GM18498 (cell line): ENCODE data around the gene SDSL.

ENCODE experiments used
- ATAC-seq: cut with Tn5 transposase; IDR thresholded peaks from one replicate; pipeline ENCODE4 v1.9.1; 2021; ENCODE audit warnings: mild to moderate bottlenecking, moderate library complexity; ENCODE audit not compliant: unreplicated experiment

Gene SDSL

DNA sequence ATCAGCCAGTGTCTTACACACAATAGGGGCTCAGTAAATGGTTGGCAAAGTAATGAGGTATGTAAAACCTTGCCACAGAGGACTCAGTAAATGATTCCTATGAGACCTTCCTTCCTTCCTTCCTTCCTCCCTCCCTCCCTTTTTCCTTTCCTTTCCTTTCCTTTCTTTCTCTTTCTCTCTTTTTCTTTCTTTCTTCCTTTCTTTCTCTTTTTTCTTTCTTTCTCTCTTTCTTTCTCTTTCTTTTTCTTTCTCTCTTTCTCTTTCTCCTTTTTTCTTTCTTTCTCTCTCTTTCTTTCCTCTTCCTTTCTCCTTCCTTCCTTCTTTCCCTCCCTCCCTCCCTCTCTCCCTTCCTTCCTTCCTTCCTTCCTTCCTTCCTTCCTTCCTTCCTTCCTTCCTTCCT, 26.0 kb upstream of the SDSL start:
- no peak for ATAC-seq

GRCh38 chr12:113396828-113397496, 25.2 kb upstream of the SDSL start:
- no peak for ATAC-seq

DNA sequence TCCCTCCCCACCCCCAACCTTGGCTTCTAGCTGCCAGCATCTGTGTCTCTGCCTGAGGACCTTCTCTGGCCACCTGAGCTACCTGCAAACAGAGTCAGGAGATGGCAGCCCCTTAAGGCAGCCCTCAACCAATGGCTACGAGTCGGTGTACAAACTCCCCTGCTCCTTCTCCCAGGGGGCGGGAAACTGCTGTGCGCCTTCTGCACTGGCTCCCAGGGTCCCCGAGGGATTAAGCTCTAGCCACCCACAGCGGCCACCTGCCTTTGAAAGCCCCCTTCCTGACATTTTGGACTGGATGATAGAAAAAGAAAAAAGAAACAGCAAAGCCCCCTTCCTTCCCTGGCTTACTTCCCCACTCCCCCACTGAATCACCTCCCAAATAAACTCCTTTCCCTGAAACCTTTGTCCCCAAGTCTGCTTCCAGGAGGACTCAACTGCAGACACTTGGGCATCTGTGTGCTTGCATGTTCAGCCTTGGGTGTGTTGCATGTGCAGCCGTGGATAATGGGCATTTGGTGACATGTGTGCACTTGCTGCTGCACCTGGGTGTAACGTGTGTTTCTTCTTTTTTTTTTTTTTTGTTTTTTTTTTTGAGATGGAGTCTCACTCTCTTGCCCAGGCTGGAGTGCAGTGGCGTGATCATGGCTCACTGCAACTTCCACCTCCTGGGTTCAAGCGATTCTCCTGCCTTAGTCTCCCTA, 24.5 kb upstream of the SDSL start:
- ATAC-seq = no peak

DNA sequence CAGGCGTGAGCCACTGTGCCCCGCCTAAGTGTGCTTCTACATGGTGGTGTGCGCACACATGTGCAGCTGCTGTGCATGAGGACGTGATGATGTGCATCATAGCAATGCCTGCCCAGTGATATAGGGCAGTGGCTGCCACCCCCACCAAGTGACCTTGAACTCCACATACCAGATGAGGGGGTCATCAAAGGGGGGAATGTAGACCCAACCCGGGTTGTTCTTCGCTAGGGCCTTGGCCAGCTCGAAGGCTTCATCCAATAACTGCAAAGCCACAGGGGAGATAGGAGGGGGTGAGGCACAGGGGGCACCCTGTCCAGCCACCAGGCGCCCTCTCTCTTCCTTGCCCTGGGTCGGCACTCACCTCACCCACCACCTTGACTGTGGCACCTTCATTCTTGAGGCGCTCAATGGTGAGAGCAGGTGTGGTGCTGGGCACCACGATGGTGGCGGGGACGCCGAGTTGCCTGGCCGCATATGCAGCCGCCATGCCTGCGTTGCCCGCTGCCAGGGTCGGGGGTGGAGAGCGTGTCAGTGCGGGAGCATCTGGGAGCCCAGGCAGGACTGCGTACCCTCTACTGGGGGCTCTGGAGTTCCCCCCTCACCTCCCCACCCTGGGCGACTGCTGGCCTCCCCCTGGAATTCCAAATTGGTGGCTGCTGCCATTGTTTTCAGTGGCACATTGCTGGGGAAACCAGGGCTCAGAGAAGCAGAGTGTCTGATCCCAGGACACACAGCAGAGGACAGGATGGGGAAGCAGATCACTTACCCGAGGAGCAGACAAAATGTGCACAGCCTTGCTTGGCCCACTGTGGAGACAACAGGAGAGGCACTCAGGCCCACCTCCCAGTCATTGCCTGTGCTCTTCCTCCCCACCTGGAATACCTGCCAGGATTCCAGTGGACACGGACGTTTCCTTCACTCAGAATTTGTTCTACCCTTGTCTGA, 23.6 kb upstream of the SDSL start:
- ATAC-seq = no peak

DNA sequence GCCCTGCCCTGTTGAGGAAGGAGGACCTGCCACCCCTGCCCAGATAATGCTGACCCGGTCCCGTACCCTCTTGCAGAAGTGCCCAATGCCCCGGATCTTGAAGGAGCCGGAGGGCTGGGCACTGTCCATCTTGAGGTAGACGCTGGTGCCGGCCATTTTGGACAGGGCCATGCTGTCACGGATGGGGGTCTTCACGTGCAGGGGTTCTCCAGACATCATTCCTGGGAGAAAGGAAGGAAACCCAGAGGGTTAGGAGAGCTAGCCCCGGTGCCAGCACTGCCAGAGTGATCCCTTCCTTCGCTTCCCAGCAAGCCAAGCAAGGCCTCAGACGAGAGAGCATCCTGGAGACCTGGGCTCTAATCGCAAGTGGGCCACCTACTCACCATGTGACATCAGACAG, 22.7 kb upstream of the SDSL start:
- no peak for ATAC-seq

- no peak for ATAC-seq
These were observed 21.8 kb upstream of the SDSL start for GRCh38 chr12:113400362-113400761.

GRCh38 chr12:113401066-113402000, 20.8 kb upstream of the SDSL start:
- ATAC-seq = no peak

- no peak for ATAC-seq
These were observed 19.5 kb upstream of the SDSL start for GRCh38 chr12:113402586-113403260.

GRCh38 chr12:113403435-113404415, 18.5 kb upstream of the SDSL start, which contains the start of gene SDS:
TSS of gene SDS (minus strand) at chr12:113403887. CDS start at chr12:113399708, 4,179 bp downstream.
- no peak for ATAC-seq

DNA sequence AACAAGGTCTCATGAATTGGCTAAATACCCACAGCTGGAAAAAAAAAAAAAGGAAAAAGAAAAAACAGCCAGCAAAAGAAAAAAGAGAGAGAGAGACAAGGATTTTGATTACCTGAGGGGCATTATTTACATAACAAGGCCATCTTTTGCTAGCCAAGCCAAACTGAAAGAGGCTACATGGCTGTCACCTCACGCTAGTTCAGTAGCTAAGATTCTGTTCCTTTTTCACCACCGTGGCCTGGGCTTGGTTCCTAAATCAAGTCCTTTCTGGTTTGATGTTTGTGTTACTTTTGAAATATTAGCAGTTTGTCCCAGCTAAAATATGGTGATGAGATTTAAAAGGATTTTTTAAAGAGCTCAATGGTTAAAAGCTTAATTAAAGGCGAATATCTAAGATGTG, 16.5 kb upstream of the SDSL start:
- ATAC-seq = no peak

DNA sequence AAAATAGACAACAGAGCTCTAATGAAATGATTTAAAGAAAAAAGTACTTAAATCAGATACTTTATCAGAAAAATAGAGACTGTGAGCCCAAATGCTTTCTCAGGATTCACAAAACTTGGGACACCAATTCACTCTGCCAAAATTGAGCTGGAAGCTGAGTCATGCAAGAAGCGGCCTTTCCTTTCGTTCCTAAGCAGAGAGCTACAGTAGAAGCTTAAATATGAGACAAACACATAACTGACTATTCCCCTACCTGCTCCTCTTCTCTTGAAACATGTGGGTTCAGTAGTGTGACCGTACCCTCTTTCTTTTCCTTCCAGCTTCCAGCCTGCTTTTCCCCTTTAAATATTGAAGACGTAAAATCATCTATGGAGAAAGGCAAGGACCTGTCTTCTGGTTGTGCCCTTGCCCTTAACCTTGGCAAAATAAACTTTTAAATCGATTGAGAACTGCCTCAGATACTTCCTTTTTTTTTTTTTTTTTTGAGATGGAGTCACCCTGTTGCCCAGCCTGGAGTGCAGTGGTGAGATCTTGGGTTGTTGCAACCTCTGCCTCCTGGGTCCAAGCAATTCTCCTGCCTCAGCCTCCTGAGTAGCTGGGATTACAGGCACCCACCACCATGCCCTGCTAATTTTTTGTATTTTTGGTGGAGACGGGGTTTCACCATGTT, 14.1 kb upstream of the SDSL start:
- ATAC-seq = no peak

- no peak for ATAC-seq
These were observed 13.4 kb upstream of the SDSL start for GRCh38 chr12:113408756-113409298.

DNA sequence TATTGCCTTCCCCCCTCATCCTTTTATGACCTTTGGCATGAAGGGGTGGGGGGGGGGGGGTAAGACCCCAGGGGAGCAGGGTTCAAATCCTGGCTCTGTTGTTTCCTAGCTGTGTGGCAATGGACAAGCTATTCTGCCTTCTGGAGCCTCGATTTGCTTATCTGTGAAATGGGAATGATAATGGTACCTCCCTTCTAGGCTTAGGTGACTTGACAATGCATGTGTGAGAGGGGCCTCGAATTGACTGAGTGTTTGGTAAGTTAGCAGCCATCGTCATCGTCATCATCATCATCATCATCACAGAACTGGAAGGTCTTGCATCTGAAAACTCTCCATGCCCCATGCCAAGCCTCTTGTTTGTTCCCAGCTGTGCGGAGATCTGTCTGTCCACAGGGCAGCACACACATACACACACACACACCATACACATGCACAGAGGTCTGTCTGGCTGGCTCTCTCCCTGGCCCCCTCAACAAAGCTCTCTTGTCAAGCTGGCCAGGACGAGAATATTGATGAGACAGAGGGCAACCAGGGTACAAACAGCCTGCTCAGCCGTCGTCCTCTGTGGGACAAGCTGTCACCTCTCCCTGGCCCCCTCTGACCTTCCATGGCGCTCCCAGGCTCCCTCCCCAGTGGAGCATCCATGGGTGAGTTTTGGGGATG, 12.6 kb upstream of the SDSL start:
- ATAC-seq = no peak

DNA sequence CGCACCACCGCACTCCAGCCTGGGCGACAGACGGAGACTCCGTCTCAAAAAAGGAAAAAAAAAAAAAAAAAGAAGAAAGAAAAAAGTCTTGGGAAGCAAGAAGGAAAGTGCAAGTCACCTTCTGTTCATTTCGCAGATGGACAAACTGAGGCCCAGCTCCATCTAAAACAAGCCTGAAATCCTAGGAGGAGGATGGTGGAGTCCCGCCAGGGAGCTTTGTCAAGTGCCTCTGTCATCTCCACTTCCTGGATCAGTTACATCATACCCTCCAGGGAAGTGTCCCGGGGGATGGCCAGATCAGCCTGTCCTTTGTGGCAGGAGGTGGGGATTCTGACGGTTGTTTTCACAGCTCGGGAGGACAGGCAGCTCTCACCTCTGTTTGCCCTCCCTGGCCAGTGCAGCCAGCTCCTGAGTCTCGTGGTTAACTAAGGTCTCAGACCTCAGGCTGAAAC, 8.7 kb upstream of the SDSL start:
- no peak for ATAC-seq

DNA sequence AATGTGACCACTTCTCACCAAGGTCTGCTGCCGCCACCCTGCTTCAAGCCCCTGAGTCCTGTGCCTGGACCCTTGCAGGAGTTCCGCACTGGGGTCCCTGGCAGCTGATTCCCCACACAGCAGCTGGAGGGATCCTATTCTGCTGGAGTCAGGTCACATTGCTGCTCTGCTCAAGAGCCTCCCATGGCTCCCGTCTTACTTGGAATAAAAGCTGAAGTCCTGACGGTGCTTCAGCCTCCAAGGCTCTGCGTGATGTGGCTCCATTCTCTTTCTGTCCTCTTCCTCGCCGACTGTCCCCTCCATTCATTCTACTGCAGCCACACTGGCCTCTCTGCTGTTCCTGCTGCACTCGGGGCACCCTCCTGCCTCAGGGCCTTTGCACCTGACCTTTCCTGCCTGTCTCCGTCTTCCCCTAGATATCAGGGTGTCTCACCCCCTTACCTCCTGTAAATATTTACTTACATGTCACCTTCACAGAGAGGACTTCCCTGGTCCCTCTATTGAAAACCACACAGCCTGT, 7.6 kb upstream of the SDSL start:
- ATAC-seq = no peak

DNA sequence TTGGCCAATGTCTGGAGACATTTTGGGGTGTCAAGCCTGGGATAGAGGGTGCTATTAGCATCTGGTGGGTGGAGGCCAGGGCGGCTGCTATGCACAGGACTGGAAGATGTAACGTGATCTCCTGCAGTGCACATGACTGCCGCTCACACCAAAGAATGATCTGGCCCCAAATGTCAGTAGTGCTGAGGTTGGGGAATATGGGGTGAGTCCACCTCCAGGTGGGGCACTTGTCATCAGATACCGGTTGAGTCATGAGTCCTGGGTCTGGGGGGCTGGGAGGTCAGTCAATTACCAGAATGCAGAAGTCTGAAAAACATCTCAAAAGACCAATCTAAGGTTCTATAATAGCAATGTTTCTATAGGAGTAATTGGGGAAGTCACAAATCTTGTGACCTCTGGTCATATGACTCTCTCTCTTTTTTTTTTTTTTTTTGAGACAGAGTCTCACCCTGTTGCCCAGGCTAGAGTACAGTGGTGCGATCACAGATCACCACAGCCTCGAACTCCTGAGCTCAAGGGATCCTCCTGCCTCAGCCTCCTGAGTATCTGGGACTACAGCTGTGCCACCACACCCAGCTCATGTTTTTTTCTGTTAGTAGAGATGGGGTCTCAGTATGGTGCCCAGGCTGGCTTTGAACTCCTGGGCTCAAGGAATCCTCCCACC, 6.0 kb upstream of the SDSL start:
- ATAC-seq = no peak
